A549 (cell line): ENCODE results near the gene TWIST1.

Experiments used
- CHD4 ChIP-seq: fragments of 200-600 bp; sonication (generic); IDR thresholded peaks from 2 replicates; pipeline ENCODE4 v1.6.1; 2016; ENCODE audit warnings: antibody characterized with exemption, mild to moderate bottlenecking, borderline replicate concordance
- EP300 ChIP-seq, 2 experiments: fragments of >200 bp; sonication (Bioruptor Twin); formaldehyde crosslinking; IDR thresholded peaks; 2 replicates in 1 of 2; 3 replicates in 1 of 2; pipeline ENCODE4 v1.6.1; 2016 to 2017
- HDAC2 ChIP-seq: fragments of 200-600 bp; sonication (generic); IDR thresholded peaks from 2 replicates; pipeline ENCODE4 v1.6.1; 2016
- HOXB13 ChIP-seq: fragments of 250-450 bp; sonication (Bioruptor Pico); IDR thresholded peaks from 2 replicates; pipeline ENCODE4 v1.5.0; 2020; ENCODE audit warnings: low read depth, mild to moderate bottlenecking, moderate library complexity
- POLR2A ChIP-seq: IDR thresholded peaks from 2 replicates; pipeline ENCODE4 v1.6.1; 2012; ENCODE audit warnings: mild to moderate bottlenecking, low read length
- POLR2AphosphoS2 ChIP-seq: conservative IDR thresholded peaks from 2 replicates; pipeline ENCODE4 v1.6.1; 2012; ENCODE audit warnings: low read length, improper control_type of control experiment, inconsistent platforms
- RAD21 ChIP-seq, 2 experiments: fragments of >200 bp in 1 of 2; sonication (Bioruptor Twin) in 1 of 2; formaldehyde crosslinking in 1 of 2; IDR thresholded peaks in 1 of 2; conservative IDR thresholded peaks in 1 of 2; 2 replicates in 1 of 2; 3 replicates in 1 of 2; pipeline ENCODE4 v1.6.1; 2012 to 2018; ENCODE audit warnings: inconsistent platforms in 1 of 2
- RNF2 ChIP-seq: fragments of 200-600 bp; sonication (generic); IDR thresholded peaks from 2 replicates; pipeline ENCODE4 v1.6.1; 2016; ENCODE audit warnings: low read depth, mild to moderate bottlenecking, antibody characterized with exemption, moderate library complexity, borderline replicate concordance
- SMC3 ChIP-seq: fragments of >200 bp; sonication (Bioruptor Twin); formaldehyde crosslinking; IDR thresholded peaks from 3 replicates; pipeline ENCODE4 v1.6.1; 2018; ENCODE audit warnings: inconsistent platforms
- TF ChIP-seq, protein P1 (sequence below): fragments of >200 bp; sonication (Bioruptor Twin); formaldehyde crosslinking; IDR thresholded peaks from 3 replicates; pipeline ENCODE4 v1.5.1; 2016
- TF ChIP-seq, protein P2 (sequence below): fragments of 450-650 bp; IDR thresholded peaks from 2 replicates; pipeline ENCODE4 v1.6.1; 2014; ENCODE audit warnings: antibody characterized with exemption
- TF ChIP-seq, protein P3 (sequence below): IDR thresholded peaks from 2 replicates; pipeline ENCODE4 v1.6.1; 2012
- TF ChIP-seq, protein P4 (sequence below): fragments of 150-350 bp; IDR thresholded peaks from 2 replicates; pipeline ENCODE4 v1.6.1; 2014; ENCODE audit warnings: low read depth, mild to moderate bottlenecking, low read length
- TF ChIP-seq, protein P5 (sequence below): IDR thresholded peaks from 2 replicates; pipeline ENCODE4 v1.6.1; 2012

DNA sequence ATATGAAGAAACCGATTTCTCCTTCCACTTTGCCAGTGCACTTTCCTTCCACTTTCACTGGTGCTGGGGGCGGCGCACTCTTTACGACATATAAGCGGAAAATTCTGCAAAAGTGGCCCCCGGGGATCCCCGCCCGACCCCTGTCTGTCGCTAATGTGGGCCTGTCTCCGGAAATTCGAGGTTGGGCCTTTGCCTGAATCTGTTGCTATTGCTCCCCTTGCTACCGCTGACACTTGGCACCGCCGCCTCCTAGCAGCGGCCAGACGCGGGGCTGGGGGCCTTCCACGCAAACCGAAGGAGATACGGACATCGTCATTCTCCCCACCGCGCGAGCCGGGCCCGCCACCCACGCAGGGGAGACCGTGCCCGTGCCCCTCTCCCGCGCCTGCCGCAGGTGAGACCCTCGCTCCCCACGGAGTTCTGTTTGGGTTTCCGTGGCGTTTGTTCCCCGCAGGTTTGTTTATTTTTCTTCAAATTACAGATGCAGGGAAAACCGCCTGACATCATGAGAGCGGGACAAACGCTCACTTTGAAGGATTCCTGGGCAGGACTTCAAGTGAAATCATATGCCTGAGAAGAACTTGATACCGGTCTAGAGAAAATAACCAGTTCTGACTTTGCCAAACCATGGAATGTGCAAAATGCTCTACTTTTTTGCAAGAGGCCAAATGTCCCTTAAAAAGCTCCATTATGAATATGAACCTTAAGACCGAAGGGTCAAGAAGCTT lies 5.0 kb downstream of the TWIST1 start:
- TF ChIP-seq, protein P1, sequence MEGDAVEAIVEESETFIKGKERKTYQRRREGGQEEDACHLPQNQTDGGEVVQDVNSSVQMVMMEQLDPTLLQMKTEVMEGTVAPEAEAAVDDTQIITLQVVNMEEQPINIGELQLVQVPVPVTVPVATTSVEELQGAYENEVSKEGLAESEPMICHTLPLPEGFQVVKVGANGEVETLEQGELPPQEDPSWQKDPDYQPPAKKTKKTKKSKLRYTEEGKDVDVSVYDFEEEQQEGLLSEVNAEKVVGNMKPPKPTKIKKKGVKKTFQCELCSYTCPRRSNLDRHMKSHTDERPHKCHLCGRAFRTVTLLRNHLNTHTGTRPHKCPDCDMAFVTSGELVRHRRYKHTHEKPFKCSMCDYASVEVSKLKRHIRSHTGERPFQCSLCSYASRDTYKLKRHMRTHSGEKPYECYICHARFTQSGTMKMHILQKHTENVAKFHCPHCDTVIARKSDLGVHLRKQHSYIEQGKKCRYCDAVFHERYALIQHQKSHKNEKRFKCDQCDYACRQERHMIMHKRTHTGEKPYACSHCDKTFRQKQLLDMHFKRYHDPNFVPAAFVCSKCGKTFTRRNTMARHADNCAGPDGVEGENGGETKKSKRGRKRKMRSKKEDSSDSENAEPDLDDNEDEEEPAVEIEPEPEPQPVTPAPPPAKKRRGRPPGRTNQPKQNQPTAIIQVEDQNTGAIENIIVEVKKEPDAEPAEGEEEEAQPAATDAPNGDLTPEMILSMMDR = no peak
- TF ChIP-seq RAD21 (conservative IDR thresholded peaks at IDR 0.05 in 1 of 2, IDR thresholded peaks at IDR 0.05 in 1 of 2) (no peak), HOXB13 (no peak), SMC3 (no peak), POLR2AphosphoS2 (no peak), EP300 (IDR thresholded peaks at IDR 0.05) (no peak), RNF2 (no peak), POLR2A (no peak), HDAC2 (no peak), CHD4 (no peak)
- TF ChIP-seq, protein P2, sequence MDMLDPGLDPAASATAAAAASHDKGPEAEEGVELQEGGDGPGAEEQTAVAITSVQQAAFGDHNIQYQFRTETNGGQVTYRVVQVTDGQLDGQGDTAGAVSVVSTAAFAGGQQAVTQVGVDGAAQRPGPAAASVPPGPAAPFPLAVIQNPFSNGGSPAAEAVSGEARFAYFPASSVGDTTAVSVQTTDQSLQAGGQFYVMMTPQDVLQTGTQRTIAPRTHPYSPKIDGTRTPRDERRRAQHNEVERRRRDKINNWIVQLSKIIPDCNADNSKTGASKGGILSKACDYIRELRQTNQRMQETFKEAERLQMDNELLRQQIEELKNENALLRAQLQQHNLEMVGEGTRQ = no peak
- TF ChIP-seq, protein P3, sequence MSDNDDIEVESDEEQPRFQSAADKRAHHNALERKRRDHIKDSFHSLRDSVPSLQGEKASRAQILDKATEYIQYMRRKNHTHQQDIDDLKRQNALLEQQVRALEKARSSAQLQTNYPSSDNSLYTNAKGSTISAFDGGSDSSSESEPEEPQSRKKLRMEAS = no peak
- TF ChIP-seq, protein P4, sequence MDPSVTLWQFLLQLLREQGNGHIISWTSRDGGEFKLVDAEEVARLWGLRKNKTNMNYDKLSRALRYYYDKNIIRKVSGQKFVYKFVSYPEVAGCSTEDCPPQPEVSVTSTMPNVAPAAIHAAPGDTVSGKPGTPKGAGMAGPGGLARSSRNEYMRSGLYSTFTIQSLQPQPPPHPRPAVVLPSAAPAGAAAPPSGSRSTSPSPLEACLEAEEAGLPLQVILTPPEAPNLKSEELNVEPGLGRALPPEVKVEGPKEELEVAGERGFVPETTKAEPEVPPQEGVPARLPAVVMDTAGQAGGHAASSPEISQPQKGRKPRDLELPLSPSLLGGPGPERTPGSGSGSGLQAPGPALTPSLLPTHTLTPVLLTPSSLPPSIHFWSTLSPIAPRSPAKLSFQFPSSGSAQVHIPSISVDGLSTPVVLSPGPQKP = no peak
- TF ChIP-seq, protein P5, sequence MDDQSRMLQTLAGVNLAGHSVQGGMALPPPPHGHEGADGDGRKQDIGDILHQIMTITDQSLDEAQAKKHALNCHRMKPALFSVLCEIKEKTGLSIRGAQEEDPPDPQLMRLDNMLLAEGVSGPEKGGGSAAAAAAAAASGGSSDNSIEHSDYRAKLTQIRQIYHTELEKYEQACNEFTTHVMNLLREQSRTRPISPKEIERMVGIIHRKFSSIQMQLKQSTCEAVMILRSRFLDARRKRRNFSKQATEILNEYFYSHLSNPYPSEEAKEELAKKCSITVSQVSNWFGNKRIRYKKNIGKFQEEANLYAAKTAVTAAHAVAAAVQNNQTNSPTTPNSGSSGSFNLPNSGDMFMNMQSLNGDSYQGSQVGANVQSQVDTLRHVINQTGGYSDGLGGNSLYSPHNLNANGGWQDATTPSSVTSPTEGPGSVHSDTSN = no peak
